GM10266 (cell line): ENCODE results near the gene HTR4.

Experiments
- DNase-seq: peaks from one replicate; pipeline ENCODE4 v3.0.0; 2012; ENCODE audit errors: extremely low spot score
- CTCF ChIP-seq: IDR thresholded peaks from 2 replicates; pipeline ENCODE4 v1.5.1; 2012; ENCODE audit warnings: mild to moderate bottlenecking, low read depth; ENCODE audit not compliant: control insufficient read depth, insufficient read depth; ENCODE audit errors: missing control alignments

The HTR4 gene

DNA sequence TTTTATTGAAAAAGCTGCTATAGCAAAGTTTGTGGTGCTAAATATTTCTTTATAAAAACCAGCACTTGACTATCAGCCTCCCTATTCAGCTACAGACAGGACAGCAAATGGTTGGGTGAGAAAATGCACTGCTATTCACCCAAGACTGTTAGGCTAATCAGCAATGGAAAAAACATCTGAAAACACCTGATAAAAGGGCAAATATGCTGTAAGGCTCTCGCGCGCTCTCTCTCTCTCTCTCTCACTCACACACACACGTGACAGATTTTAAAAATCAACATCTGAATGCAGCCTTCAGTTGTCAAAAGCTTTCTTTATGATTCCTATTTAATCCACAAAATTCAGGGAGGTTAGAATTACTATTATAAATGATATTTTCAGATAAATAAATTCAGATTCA lies 80.2 kb downstream of the HTR4 start:
- DNase-seq: no peak
- TF ChIP-seq CTCF: no peak

DNA sequence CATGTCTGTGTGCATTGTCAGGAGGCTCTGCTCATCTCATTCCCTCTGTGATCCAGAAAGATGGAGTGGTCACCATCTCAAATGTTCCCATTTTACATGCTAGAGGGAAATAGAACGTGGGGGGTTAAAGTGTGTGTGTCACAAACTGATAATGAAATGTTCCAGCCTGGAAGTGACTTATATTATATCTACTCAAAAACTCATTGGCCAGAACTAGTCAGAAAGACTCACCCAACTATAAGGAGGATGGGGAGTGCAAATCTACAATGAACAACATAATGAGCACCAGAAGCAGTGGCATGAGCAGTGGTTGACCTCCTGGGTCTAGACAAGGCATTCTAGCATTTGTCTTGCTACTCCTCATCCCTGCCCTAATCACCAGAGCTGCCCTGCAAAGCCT lies 81.0 kb downstream of the HTR4 start:
- DNase-seq: no peak
- no peak for TF ChIP-seq CTCF

DNA sequence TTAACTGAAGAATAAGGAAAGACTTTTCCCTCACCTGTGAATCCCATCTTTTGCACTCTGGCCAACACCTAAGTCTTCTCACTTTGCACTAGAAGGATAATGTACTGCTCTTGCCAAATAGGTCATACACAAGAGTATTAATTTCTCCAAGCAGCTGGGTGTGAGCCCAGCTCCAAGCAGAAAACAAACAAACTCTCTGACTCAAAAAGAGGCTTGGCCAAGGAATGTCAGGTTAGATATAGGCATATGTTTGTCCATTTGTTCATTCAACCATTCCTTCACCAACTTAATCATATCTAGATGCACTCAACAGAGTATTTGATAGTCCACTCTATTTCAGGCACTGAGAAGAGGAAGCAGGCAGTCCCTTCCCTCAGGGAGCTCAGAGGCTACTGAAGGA lies 84.4 kb downstream of the HTR4 start:
- no peak for TF ChIP-seq CTCF
- no peak for DNase-seq

GRCh38 chr5:148565148-148565547 lies 89.2 kb downstream of the HTR4 start:
- no peak for TF ChIP-seq CTCF
- DNase-seq: no peak

DNA sequence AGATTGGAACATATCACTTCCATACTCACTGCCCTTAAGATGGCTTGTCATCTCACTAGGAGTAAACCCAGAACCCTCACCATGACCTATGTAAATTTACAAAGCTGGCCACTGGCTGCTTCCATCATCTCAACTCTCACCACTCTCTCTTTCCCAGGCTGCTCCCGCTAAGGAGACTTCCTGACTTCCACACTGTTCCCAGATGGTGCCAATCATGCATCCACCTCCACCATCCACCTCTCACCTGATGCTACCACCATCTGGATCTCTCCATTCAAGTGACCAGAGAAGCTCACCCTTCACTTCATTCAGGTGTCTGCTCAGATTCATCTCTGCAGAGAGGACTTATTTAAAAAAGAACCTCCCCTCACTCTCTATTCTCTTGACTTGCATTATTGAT lies 91.3 kb downstream of the HTR4 start:
- DNase-seq: no peak
- no peak for TF ChIP-seq CTCF

GRCh38 chr5:148561801-148562311 lies 92.5 kb downstream of the HTR4 start:
- no peak for TF ChIP-seq CTCF
- DNase-seq: no peak

- no peak for DNase-seq
- TF ChIP-seq CTCF: no peak
These were observed 94.9 kb downstream of the HTR4 start for GRCh38 chr5:148559461-148559860.
